Right renal cortex interstitium (tissue), 3 donors: ENCODE measurements around the gene PATJ. TPM values are rescaled to one million over a fixed set of nuclear protein-coding genes. Genes with fewer than 3 reads are reported as not detected.
A peak's percentile ranks its signal among the peaks of the same experiment; 100 is the strongest.
"Not testable (repeated sequence)": the region's sequence is repeated elsewhere in the genome, so short reads cannot be mapped to it uniquely, and the experiment has no call there.

Experiments
- DNase-seq, 3 donors: peaks; one replicate each; pipeline ENCODE4 v3.0.0-alpha.2; 2013; ENCODE audit warnings: low read depth in 3 of 3, low spot score in 2 of 3
- polyA plus RNA-seq, 3 donors: library from polyadenylated mRNA; unstranded; fragments of 120-200 nt; gene quantifications; one replicate each; pipeline ENCODE4 v1.2.1, GENCODE V29; 2013; ENCODE audit not compliant: insufficient read length in 3 of 3

The PATJ gene
- polyA plus RNA-seq, 3 donors = 42.6 to 46.5 (median 42.9) TPM

DNA sequence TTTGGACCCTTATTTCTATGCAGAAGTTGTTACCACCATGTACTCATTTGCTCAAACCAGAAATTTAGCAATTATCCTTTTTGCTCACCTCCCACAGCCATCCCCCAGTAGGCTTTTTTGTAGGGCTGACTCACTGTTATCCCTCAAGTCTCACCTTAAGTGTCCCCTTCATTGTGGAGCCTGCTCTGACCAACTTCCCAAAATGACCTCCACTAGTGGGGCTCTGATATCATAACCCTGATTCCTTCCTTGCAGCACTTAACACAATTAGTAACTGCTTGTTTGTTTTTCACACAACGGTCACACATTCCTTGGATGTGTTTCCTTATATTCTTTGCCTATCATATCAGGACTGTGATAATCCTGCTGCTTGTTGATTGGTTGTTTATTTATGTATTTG is 76.7 kb downstream of the PATJ start:
- no peak for DNase-seq

DNA sequence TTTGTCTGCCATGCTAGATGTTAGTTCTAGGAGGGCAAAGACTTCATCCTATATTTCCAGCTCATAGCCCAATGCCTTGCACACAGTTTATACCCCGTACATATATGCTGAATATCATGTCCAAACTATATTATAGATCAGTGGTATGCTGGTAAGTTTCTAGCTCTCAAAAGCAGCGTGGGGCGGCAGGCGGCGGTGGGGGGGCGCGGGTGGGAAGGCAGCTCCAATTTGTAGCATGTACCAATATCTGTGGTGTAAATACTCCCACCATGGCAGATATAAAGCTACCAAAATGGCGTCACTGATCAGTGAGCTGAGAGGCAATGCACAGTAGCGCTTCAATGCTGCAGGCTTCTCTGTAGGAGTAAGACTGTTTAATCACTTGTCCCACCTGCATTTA is 77.1 kb downstream of the PATJ start:
- no peak for DNase-seq

DNA sequence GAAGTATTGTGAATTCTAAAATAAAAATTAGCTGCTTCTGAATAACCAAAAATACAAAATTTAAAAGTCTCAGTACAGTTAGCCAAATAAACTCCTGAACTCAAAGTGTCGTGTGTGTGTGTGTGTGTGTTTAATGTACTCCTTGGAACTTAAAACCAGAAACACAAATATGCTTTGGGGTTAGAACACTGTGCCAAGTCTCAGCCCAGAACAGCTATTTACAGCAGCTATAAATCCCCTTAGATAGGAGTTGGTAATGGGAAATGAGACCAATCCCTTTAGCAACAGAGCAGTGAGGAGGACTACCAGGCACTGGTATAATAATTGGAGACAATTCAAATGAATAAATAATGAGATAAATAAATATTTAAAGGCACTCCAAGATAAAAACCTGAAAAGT is 83.1 kb downstream of the PATJ start:
- DNase-seq = peak in 1 of 3 donors; percentile 3

DNA sequence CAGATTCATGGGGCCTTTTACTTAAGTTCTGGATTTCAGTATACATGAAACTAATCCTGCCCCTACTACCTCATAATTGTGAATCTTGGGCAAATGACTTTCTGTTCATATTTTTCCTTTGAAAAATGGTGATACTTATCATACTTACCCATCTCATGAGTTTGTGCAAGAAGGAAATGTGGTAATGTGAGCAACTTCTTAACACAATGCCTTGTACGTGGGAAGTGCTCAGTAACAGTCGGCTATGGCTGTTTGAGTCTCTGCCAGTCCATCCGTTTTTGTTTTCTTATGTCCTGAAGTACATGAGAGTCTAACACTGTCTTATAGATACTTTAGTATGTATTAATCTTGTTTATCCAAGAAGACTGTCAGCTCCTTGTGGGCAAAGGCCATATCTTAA is 86.5 kb downstream of the PATJ start:
- DNase-seq = no peak

DNA sequence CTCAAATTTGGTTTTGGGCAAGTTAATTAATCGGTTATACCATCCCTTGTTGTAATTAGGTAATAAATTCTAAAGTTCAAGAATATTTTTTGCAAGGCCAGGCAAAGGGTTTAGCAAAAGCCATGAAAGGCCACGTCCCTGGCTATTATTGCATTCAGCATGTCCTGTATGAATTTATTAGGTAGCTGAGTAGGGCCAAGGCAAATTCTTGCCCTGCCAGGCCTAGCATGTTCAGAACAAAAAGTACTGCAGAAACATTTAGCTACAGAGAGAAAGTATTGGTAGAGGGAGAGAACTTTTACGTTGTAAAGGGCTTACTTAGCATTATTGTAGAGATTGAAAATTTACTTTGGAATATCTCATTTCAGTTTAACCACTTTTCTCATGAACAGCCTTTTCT is 94.4 kb downstream of the PATJ start:
- DNase-seq = no peak

DNA sequence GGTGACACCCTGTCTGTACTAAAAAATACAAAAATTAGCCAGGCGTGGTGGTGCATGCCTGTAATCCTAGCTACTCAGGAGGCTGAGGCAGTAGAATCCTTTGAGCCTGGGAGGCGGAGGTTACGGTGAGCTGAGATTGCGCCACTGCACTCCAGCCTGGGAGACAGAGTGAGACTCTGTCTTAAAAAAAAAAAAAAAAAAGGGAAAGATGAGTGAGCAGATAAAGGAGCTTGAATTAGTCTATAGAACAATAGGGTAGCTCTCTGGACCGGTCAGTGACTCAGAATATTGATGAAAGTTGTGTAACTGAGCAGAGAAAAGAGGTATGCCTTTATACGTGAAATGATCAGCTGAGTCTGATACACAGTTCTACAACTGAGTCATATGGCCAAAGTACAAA is 95.3 kb downstream of the PATJ start:
- DNase-seq = not testable (repeated sequence)

DNA sequence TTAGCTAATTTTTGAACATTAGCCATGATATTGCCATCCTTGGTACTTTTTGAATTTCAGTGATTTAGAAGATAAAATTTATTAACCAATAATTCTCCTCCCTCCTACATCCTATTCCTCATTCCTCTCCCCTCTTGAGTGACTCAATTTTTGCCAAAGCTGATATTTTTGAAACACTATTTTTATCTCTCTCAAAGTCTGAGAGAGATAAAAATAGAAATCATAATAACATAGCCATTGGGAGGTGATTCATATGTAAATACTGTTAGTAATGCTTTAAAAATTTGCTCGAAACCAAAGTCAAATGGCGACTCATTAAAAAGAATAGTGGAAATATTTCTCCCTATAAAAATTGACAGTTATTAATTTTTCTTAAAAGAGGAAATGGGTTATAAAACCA is 97.4 kb downstream of the PATJ start:
- DNase-seq = no peak

DNA sequence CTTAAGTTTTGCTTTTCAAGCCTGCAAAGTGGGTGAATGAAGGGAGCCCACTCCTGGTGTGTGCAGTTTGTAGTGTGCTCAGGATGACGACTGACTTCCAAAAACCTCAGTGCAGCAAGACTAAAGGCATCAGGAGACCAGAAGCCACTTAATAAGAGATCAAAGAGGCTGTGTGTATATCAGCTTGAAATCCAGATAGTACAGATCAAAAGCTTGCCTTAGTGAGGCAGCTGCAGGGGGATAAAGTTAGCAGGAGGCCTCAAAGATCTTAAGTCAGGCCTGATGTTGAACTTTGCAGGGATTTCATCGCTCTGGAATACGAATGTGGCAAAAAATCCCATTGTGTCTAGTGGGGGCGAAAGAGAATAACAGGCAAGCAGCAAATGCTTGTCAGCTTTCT is 99.8 kb downstream of the PATJ start:
- DNase-seq = no peak

DNA sequence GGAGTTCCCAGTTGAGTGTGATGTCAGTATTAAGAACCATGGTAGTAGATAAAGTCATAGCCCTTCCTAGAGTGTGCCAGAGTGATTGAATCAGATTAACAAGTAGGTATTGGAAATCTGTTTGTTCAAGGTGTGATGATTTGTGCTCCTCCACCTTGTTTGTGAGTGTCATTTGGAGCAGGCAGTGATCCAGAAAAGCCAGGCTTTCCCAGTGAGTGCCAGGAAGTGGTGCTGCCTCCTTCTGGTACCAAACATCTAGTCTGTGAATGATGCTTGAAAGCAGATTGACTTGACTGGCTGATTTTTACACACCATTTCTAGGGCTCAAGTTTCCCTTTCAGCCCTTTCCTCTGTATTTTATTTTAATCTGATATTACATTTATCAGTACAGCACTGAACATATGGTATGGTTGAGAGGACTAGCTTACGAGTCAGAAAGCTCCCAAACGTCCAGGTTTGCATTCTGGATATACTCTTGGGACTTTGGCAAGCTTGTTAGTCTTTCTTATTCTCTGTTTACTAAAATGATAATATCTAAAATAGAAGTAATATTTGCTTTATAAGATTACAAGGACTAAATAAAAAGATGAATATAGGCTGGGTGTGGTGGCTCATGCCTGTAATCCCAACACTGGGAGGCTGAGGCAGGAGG is 100.7 kb downstream of the PATJ start:
- no peak for DNase-seq

DNA sequence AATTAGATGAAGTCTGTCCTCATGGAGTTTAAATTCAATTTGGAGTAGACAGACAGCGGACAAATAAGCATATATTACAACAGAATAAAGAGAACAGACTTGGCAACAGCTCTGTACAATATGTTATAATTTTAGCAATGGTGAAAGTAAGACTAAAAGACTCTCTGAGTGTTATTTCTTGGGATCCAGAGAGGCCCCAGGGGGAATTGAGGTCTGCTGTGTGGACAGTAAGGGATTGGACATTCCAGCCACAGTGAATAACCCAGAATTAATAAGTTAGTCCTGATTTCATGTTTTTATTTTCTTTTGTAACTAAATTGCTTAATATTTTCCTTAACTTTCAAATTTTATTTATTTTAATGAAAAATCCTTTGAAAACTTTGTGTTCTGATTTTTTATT is 101.7 kb downstream of the PATJ start:
- DNase-seq = no peak

DNA sequence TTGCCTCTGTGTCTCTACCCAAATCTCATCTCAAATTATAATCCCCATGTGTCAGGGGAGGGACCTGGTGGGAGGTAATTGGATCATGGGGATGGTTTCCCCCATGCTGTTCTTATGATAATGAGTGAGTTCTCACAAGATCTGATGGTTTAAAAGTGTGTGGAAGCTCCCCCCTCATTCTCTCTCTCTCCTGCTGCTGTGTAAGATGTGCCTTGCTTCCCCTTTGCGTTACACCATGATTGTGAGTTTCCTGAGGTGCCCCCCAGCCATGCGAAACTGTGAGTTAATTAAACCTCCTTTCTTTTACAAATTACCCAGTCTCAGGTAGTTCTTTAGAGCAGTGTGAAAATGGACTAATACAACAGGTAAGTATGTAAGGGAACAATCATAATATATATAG is 102.4 kb downstream of the PATJ start:
- not testable (repeated sequence) for DNase-seq

DNA sequence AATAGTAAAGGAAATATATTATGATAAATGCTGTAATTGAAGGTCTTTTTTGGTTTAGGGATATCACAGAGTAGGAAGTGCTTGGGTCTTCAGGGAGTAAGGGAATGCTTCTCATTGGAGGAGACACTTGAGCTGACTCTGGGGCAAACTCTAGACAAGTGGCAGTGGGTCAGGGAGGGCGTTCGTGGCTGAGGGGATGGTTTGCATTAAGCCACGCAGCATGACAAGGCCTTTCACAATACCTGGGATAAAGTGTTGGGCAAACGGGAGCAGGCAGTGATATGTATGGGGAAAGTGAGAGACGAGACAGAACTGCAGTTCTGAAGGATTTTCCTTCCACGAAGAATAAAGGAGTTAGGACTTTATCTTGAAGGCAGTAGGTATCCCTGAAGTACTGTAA is 109.0 kb downstream of the PATJ start:
- DNase-seq = no peak

DNA sequence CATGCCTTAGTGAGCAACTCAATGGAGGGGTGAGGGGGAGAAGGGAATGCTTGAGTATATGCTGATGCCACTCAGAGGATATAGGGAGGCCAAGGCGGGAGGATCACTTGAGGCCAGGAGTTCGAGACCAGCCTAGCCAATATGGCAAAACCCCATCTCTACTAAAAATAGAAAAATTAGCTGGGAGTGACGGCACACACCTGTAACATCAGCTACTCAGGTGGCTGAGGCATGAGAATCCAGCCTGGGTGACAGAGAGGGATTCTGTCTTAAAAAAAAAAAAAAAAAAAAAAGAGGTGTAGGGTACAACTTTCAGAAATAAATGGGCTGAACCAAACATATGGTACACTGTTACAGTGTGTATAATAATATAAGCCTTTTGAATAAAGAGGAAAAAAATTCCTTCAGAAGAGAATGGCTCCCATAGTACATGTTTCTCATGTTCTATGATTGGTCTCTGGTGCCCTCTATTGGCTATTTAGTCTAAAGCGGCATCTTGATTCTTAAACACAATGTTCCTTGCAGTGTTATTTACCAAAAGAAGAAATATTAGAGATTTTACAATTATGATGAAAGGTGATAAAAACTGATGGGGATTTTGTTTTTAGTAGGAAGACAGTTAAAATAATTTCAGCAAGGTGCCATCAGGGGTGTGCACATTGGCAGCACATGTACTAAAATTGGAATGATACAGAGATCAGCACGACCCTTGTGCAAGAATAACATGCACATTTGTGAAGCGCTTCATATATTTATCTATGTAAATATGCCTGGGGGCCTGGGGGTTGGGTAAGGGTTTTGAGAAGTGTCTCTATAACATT is 109.8 kb downstream of the PATJ start:
- peak; percentile 50 to 57 (median 53) for DNase-seq

DNA sequence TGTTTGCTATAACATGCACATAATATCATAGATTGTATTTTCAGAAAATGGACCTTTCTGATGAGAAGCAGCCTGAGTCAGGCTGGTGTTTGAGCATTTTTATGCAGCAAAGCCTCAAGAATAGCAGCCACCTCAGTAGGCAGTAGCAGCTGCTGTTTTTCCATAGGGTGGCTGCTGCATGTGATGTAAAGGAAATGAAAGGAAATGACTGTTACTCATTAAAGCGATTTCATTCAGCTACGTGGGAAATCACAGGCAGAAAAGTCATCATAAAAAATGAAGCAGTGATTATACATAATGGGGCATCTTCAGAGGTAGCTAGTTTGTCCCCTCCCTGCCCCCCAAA is 110.4 kb downstream of the PATJ start:
- no peak for DNase-seq

DNA sequence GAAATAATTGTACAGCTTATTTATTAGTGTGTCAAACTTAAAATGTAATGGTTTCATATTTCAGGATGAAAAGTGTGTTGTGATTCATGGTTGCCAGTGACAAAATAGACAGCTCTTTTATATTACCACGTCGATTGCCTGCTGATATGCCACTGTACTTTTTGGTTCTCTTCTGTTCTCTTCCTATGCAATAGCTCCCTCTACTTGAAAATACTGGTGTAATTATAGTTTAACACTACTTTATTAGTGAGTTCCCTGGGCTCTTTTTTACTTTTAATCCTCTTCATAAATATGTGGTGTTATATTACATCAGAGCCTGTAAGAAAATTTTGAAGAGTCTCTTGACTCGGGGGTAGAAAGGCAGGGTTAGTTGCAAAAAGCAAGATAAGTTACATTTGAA is 111.3 kb downstream of the PATJ start:
- peak in 2 of 3 donors; percentile 5 to 19 for DNase-seq

DNA sequence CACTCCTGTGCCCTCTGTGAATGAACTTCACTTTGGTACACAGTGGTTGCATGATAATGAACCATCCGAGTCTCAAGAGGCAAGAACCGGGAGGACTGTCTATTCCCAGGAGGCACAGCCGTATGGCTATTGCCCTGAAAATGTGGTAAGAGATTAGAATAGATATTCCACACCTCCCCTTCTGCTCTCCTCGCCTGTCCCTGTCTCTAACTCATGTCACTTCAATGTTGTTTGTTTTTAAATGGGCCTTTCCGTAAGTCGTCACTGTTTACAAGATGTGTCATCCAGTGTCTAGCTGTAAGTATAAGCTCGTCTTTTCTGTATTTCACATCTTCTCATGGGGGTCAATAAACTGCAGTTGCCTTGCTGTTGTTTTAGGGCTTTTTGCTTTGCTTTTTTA is 122.2 kb downstream of the PATJ start:
- DNase-seq = no peak

DNA sequence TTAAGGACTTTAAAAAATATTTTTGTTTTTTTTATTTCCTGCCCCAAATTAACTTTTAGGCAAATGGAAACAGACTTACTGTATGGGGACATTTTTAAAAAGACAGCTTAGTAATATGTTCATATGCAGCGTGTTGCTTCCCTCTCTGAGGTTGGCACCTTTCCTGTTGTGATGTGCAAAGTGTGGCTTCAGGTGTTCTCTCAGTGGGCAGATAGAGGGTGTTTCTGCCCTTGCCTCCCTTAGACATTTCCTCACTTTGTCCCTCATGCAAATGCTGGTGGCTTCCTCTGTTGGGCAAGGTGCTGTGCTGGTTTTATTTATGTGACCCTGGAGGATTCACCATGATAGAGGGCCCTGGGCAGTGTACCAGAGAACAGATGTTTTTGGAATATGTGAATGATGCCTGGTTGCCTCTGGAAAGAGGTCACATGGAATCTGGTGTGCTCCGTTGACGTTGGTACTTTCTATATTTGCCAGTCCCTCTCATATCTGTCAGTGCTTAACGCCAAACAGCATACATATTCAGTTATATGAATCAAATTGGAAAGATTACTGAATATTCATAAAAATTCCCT is 123.5 kb downstream of the PATJ start:
- no peak for DNase-seq

DNA sequence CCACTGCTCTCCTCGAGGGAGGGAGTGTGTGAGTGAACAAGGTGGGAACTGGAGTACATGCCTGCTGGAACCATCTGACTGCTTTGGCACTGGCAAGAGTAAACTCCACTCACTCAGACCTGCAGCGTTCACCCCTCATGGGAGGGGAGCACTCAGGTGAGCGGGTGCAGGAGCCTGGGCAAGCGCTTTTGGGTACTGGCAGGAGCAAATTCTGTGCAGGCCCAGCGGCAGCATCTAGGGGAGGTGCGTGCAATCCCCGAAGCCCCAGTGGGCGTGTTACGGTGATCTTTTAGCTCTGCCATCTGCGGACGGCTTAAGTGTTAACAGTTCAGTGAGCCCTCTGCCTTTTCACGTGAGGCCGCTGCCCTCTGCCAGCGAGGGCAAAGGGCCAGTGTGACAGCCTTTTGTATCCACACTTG is 127.4 kb downstream of the PATJ start:
- no peak for DNase-seq

DNA sequence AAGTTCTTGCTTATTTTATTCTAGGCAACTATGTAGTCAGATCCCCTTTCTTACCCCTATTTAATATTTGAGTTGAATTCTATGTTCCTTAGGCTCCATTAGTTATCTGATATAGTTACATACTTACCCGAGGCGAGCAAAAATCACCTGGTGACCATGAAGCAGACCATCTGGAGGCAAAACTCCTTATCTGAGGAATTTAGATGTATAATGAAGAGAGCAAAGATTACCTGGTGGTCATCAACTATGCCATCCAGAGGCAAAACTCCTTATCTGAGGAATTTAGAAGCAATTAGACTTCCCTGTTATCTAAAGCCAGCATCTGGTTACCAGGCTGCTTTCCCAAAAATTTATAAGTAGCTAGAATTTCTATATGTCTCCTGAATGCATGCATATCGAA is 129.9 kb downstream of the PATJ start:
- DNase-seq = no peak

DNA sequence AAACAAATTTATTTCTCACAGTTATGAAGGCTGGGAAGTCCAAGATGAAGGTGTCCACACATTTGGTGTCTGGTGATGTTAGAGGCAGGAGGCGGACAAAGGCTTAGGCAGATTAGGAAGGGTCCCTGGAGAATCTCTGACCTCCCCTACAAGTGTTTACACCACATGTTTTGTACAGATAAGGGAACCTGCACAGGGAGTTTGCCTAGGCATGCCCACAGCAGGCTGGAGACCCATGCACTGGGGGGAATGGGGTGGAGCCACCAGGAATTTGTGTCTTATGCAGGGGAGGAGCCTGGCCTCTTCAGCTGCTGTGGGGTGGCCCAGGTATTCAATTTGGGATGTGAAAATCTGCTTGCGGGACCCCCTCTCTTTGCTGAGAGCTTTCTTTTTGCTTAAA is 131.3 kb downstream of the PATJ start:
- no peak for DNase-seq

DNA sequence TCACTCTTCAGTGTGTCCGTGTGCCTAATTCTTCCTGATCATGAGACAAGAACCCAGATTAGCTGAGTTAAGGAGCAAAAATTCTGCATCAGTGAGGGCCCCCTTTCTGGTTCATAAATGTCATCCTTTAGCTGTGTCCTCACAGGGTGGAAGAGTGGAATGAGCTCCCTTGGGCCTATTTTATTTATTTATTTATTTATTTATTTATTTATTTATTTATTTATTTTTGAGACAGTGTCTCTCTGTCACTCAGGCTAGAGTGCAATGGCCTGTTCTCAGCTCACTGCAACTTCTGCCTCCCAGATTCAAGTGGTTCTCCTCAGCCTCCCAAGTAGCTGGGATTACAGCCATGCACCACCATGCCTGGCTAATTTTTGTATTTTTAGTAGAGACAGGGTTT is 131.7 kb downstream of the PATJ start:
- DNase-seq = no peak

DNA sequence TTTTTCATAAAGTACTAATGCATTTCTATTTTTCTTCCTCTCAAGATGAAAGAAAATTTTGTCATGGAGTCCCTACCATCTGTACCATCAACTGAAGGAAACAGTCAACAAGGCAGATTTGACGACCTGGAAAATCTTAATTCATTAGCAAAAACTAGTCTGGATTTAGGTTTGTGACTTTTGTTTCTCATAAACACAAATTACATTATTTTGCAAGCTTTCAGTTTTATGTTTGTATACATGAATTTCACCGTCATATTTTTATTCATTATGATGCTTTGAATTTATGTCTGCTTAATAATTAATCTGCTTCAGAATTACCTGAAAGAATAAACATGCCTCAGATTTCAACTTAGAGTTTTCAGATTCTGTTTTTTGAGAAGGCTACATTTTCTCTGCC is 132.9 kb downstream of the PATJ start:
- DNase-seq = no peak
